Activated CD8-positive, alpha-beta memory T cell treated with anti-CD3 and anti-CD28 coated beads, Interleukin-2, amount 10 ng/mL, durations not matched to agents 7 days and 5 days (primary cell): ENCODE measurements around the gene SMC5. TPM values are rescaled to one million over a fixed set of nuclear protein-coding genes. Genes with fewer than 3 reads are reported as not detected.
"Not testable (repeated sequence)": the region's sequence is repeated elsewhere in the genome, so short reads cannot be mapped to it uniquely, and the experiment has no call there.

Experiments used
- ATAC-seq: fragments of 150-1000 bp; cut with Tn5 transposase; one replicate; pipeline ENCODE4 v1.10.0; 2021; ENCODE audit warnings: moderate library complexity
- CTCF ChIA-PET: fragments of 350-600 bp; sonication (Branson Sonifier 250); formaldehyde crosslinking; loops from one replicate; lab custom pipeline; 2021; ENCODE audit warnings: antibody characterized with exemption; lab: Charles Lee
- DNase-seq: peaks from one replicate; pipeline ENCODE4 v3.0.0-alpha.2; 2020
- H3K27ac Mint-ChIP-seq: one replicate; pipeline ENCODE4 v1.8.0; 2021; ENCODE audit warnings: mild to moderate bottlenecking, mixed read lengths
- H3K27me3 Mint-ChIP-seq: one replicate; pipeline ENCODE4 v1.8.0; 2021; ENCODE audit warnings: mixed read lengths
- H3K36me3 Mint-ChIP-seq: one replicate; pipeline ENCODE4 v1.8.0; 2021; ENCODE audit warnings: mild to moderate bottlenecking, mixed read lengths
- H3K4me1 Mint-ChIP-seq: one replicate; pipeline ENCODE4 v1.8.0; 2021; ENCODE audit warnings: mixed read lengths
- H3K4me3 Mint-ChIP-seq: one replicate; pipeline ENCODE4 v1.8.0; 2021; ENCODE audit warnings: mild to moderate bottlenecking, moderate library complexity, mixed read lengths
- H3K9me3 Mint-ChIP-seq: one replicate; pipeline ENCODE4 v1.8.0; 2022; ENCODE audit warnings: low read depth, mixed read lengths
- total RNA-seq, 2 experiments: library from RNA; stranded (reverse); gene quantifications; one replicate each; pipeline ENCODE4 v1.2.3, GENCODE V29; 2021

Gene SMC5
- total RNA-seq: 10 to 100 TPM; 38.0 to 39.4 TPM

- CTCF ChIA-PET: interaction anchor here (0.8 kb wide), 1 partner anchor 21 kb away, joined by 3 read pairs; no protein-coding TSS in a partner anchor
These were observed at the start of gene SMC5 for GRCh38 chr9:70258692-70259511. SMC5 (plus strand) TSS chr9:70258978; CDS start chr9:70259079, 101 bp downstream.

GRCh38 chr9:70217029-70217428, 41.7 kb upstream of the SMC5 start:
- DNase-seq: no peak
- peaks cover 4% of the 10 kb centered on the region for H3K36me3 Mint-ChIP-seq

More at GRCh38 chr9:70258692-70259511, at the start of gene SMC5:
- Mint-ChIP-seq H3K36me3 (peaks cover 35% of the 10 kb centered on the region), H3K4me1 (peaks cover 53% of the 10 kb centered on the region), H3K9me3 (no peaks in the 10 kb centered on the region), H3K27me3 (no peaks in the 10 kb centered on the region), H3K27ac (peak within 1 kb of the TSS; percentile 96), H3K4me3 (peak within 1 kb of the TSS; percentile 91)
- DNase-seq (peak; percentile 91), ATAC-seq (peak; percentile 92)

GRCh38 chr9:70218767-70219166, 40.0 kb upstream of the SMC5 start:
- H3K4me3 Mint-ChIP-seq: no peak overlapping the region
- H3K27ac Mint-ChIP-seq: no peak overlapping the region
- CTCF ChIA-PET: no interaction called here
- DNase-seq: no peak
- no peaks in the 10 kb centered on the region for H3K4me1 Mint-ChIP-seq
- H3K9me3 Mint-ChIP-seq: no peaks in the 10 kb centered on the region
- no peak for ATAC-seq
- H3K36me3 Mint-ChIP-seq: peaks cover 1% of the 10 kb centered on the region
- H3K27me3 Mint-ChIP-seq: no peaks in the 10 kb centered on the region

More at GRCh38 chr9:70217029-70217428, 41.7 kb upstream of the SMC5 start:
- Mint-ChIP-seq H3K4me3 (no peak overlapping the region), H3K27me3 (no peaks in the 10 kb centered on the region), H3K4me1 (no peaks in the 10 kb centered on the region), H3K27ac (no peak overlapping the region), H3K9me3 (no peaks in the 10 kb centered on the region)
- CTCF ChIA-PET: no interaction called here
- no peak for ATAC-seq

- H3K4me3 Mint-ChIP-seq: no peak overlapping the region
- no peak overlapping the region for H3K27ac Mint-ChIP-seq
- CTCF ChIA-PET: no interaction called here
- no peaks in the 10 kb centered on the region for H3K4me1 Mint-ChIP-seq
- H3K36me3 Mint-ChIP-seq: peaks cover under 1% of the 10 kb centered on the region
- H3K27me3 Mint-ChIP-seq: no peaks in the 10 kb centered on the region
- DNase-seq (no peak), ATAC-seq (no peak)
- no peaks in the 10 kb centered on the region for H3K9me3 Mint-ChIP-seq
These were observed 38.6 kb upstream of the SMC5 start for GRCh38 chr9:70220216-70220615.

GRCh38 chr9:70222354-70222753, 36.4 kb upstream of the SMC5 start:
- H3K4me1 Mint-ChIP-seq: no peaks in the 10 kb centered on the region
- DNase-seq (no peak), ATAC-seq (no peak)
- H3K36me3 Mint-ChIP-seq: no peaks in the 10 kb centered on the region
- no peaks in the 10 kb centered on the region for H3K9me3 Mint-ChIP-seq
- H3K27me3 Mint-ChIP-seq: no peaks in the 10 kb centered on the region
- H3K27ac Mint-ChIP-seq: no peak overlapping the region
- CTCF ChIA-PET: interaction anchor here (0.9 kb wide), 1 partner anchor 254 kb away, joined by 3 read pairs; no protein-coding TSS in a partner anchor
- H3K4me3 Mint-ChIP-seq: no peak overlapping the region

GRCh38 chr9:70228118-70228517, 30.7 kb upstream of the SMC5 start:
- ATAC-seq (no peak), DNase-seq (no peak)
- Mint-ChIP-seq H3K36me3 (no peaks in the 10 kb centered on the region), H3K27me3 (no peaks in the 10 kb centered on the region), H3K4me3 (no peak overlapping the region), H3K9me3 (no peaks in the 10 kb centered on the region), H3K4me1 (no peaks in the 10 kb centered on the region), H3K27ac (no peak overlapping the region)
- CTCF ChIA-PET: no interaction called here

GRCh38 chr9:70228611-70229010, 30.2 kb upstream of the SMC5 start:
- H3K4me1 Mint-ChIP-seq: no peaks in the 10 kb centered on the region
- ATAC-seq: no peak
- no peaks in the 10 kb centered on the region for H3K9me3 Mint-ChIP-seq
- no peak overlapping the region for H3K4me3 Mint-ChIP-seq
- no peak for DNase-seq
- H3K27me3 Mint-ChIP-seq: no peaks in the 10 kb centered on the region
- no peaks in the 10 kb centered on the region for H3K36me3 Mint-ChIP-seq
- no peak overlapping the region for H3K27ac Mint-ChIP-seq
- CTCF ChIA-PET: no interaction called here

GRCh38 chr9:70229026-70229425, 29.8 kb upstream of the SMC5 start:
- Mint-ChIP-seq H3K36me3 (no peaks in the 10 kb centered on the region), H3K4me1 (no peaks in the 10 kb centered on the region), H3K9me3 (no peaks in the 10 kb centered on the region), H3K27ac (no peak overlapping the region), H3K4me3 (no peak overlapping the region), H3K27me3 (no peaks in the 10 kb centered on the region)
- DNase-seq (no peak), ATAC-seq (no peak)
- CTCF ChIA-PET: interaction anchor here (0.7 kb wide), 1 partner anchor 21 kb away, joined by 3 read pairs; no protein-coding TSS in a partner anchor

GRCh38 chr9:70229579-70229978, 29.2 kb upstream of the SMC5 start:
- CTCF ChIA-PET: interaction anchor here (0.7 kb wide), 1 partner anchor 21 kb away, joined by 3 read pairs; no protein-coding TSS in a partner anchor
- Mint-ChIP-seq H3K36me3 (no peaks in the 10 kb centered on the region), H3K27ac (no peak overlapping the region), H3K9me3 (no peaks in the 10 kb centered on the region), H3K4me1 (no peaks in the 10 kb centered on the region), H3K4me3 (no peak overlapping the region), H3K27me3 (no peaks in the 10 kb centered on the region)
- DNase-seq: no peak
- no peak for ATAC-seq

GRCh38 chr9:70232476-70232875, 26.3 kb upstream of the SMC5 start:
- Mint-ChIP-seq H3K4me3 (no peak overlapping the region), H3K9me3 (no peaks in the 10 kb centered on the region), H3K4me1 (no peaks in the 10 kb centered on the region), H3K27me3 (no peaks in the 10 kb centered on the region), H3K36me3 (no peaks in the 10 kb centered on the region), H3K27ac (no peak overlapping the region)
- CTCF ChIA-PET: no interaction called here
- ATAC-seq: no peak
- no peak for DNase-seq

GRCh38 chr9:70234208-70234607, 24.6 kb upstream of the SMC5 start:
- H3K4me1 Mint-ChIP-seq, CTCF ChIA-PET, ATAC-seq, H3K27ac Mint-ChIP-seq, H3K4me3 Mint-ChIP-seq, H3K36me3 Mint-ChIP-seq, H3K9me3 Mint-ChIP-seq, H3K27me3 Mint-ChIP-seq, DNase-seq: not testable (repeated sequence)

GRCh38 chr9:70245952-70246351, 12.8 kb upstream of the SMC5 start:
- H3K36me3 Mint-ChIP-seq, H3K27ac Mint-ChIP-seq, DNase-seq, CTCF ChIA-PET, H3K4me1 Mint-ChIP-seq, H3K4me3 Mint-ChIP-seq, H3K9me3 Mint-ChIP-seq, ATAC-seq: not testable (repeated sequence)
- peaks cover 17% of the 10 kb centered on the region for H3K27me3 Mint-ChIP-seq

- H3K4me1 Mint-ChIP-seq: no peaks in the 10 kb centered on the region
- no peak overlapping the region for H3K4me3 Mint-ChIP-seq
- CTCF ChIA-PET: interaction anchor here (0.6 kb wide), 1 partner anchor 21 kb away, joined by 3 read pairs; no protein-coding TSS in a partner anchor
- H3K36me3 Mint-ChIP-seq: no peaks in the 10 kb centered on the region
- no peak overlapping the region for H3K27ac Mint-ChIP-seq
- DNase-seq (no peak), ATAC-seq (no peak)
- no peaks in the 10 kb centered on the region for H3K9me3 Mint-ChIP-seq
- no peaks in the 10 kb centered on the region for H3K27me3 Mint-ChIP-seq
These were observed 8.6 kb upstream of the SMC5 start for GRCh38 chr9:70250221-70250620.

- no peak overlapping the region for H3K4me3 Mint-ChIP-seq
- peaks cover 24% of the 10 kb centered on the region for H3K4me1 Mint-ChIP-seq
- H3K9me3 Mint-ChIP-seq: no peaks in the 10 kb centered on the region
- peaks cover 10% of the 10 kb centered on the region for H3K36me3 Mint-ChIP-seq
- CTCF ChIA-PET: interaction anchor here (1.3 to 1.5 kb wide), 2 partner anchors 163 to 347 kb away, joined by 3 to 5 read pairs; no protein-coding TSS in a partner anchor
- DNase-seq: no peak
- ATAC-seq: no peak
- no peaks in the 10 kb centered on the region for H3K27me3 Mint-ChIP-seq
- no peak overlapping the region for H3K27ac Mint-ChIP-seq
These were observed 3.3 kb upstream of the SMC5 start for GRCh38 chr9:70255486-70255885.
